GM10266 (cell line): ENCODE data around the gene ANKH.

Experiments
- DNase-seq: peaks from one replicate; pipeline ENCODE4 v3.0.0; 2012; ENCODE audit errors: extremely low spot score
- CTCF ChIP-seq: IDR thresholded peaks from 2 replicates; pipeline ENCODE4 v1.5.1; 2012; ENCODE audit warnings: mild to moderate bottlenecking, low read depth; ENCODE audit not compliant: control insufficient read depth, insufficient read depth; ENCODE audit errors: missing control alignments

ANKH gene

GRCh38 chr5:14728459-14728938 lies 143.1 kb downstream of the ANKH start:
- no peak for DNase-seq
- TF ChIP-seq CTCF = no peak

- TF ChIP-seq CTCF = no peak
- DNase-seq = no peak
These were observed 143.6 kb downstream of the ANKH start for GRCh38 chr5:14727928-14728458.

GRCh38 chr5:14727428-14727865 lies 144.1 kb downstream of the ANKH start:
- peak; percentile 86 for TF ChIP-seq CTCF
- peak; percentile 72 for DNase-seq

- no peak for DNase-seq
- TF ChIP-seq CTCF = no peak
These were observed 145.3 kb downstream of the ANKH start for GRCh38 chr5:14726066-14726838.

- DNase-seq = no peak
- no peak for TF ChIP-seq CTCF
These were observed 146.9 kb downstream of the ANKH start for GRCh38 chr5:14724633-14725032.

GRCh38 chr5:14723701-14724132 lies 147.9 kb downstream of the ANKH start:
- no peak for TF ChIP-seq CTCF
- no peak for DNase-seq

- DNase-seq = no peak
- no peak for TF ChIP-seq CTCF
These were observed 148.7 kb downstream of the ANKH start for GRCh38 chr5:14722923-14723322.
